OCI-LY3 (cell line): ENCODE measurements around the gene CCDC178.

Source experiments
- H2AFZ ChIP-seq: fragments of 200-600, 300-600 bp; shearing (Covaris generic); 2 replicates; pipeline ENCODE4 v1.6.0; 2014; ENCODE audit warnings: antibody characterized with exemption, low read depth, low read length
- H3K27ac ChIP-seq: fragments of 200-600, 300-600 bp; sonication (generic); 2 replicates; pipeline ENCODE4 v1.5.1; 2014; ENCODE audit warnings: mild to moderate bottlenecking, low read length, moderate library complexity, mixed read lengths
- H3K27me3 ChIP-seq: fragments of 200-600, 300-600 bp; sonication (generic); 2 replicates; pipeline ENCODE4 v1.6.1; 2014; ENCODE audit warnings: low read depth, low read length, mixed read lengths
- H3K36me3 ChIP-seq: fragments of 200-600, 300-600 bp; sonication (generic); replicated peaks from 2 replicates; pipeline ENCODE3; 2014; ENCODE audit warnings: low read depth, low read length, mixed read lengths
- H3K4me1 ChIP-seq: fragments of 300-600, 200-600 bp; sonication (generic); 2 replicates; pipeline ENCODE4 v1.6.1; 2014; ENCODE audit warnings: low read length, mixed read lengths
- H3K4me2 ChIP-seq: fragments of 200-600, 300-600 bp; sonication (generic); 2 replicates; pipeline ENCODE4 v1.6.1; 2014; ENCODE audit warnings: low read length, mixed read lengths
- H3K4me3 ChIP-seq: fragments of 300-600, 200-600 bp; sonication (generic); 2 replicates; pipeline ENCODE4 v1.5.1; 2014; ENCODE audit warnings: antibody characterized with exemption, mild to moderate bottlenecking, low read length, moderate library complexity
- H3K79me2 ChIP-seq: fragments of 300-600, 200-600 bp; shearing (Covaris generic); 2 replicates; pipeline ENCODE4 v1.6.1; 2014; ENCODE audit warnings: mild to moderate bottlenecking, low read length, mixed read lengths
- H3K9ac ChIP-seq: fragments of 300-600, 200-600 bp; shearing (Covaris generic); 2 replicates; pipeline ENCODE4 v1.6.0; 2014; ENCODE audit warnings: mild to moderate bottlenecking, low read length, moderate library complexity
- H3K9me3 ChIP-seq: fragments of 200-600, 300-600 bp; shearing (Covaris generic); 2 replicates; pipeline ENCODE4 v1.6.1; 2014; ENCODE audit warnings: low read length, mixed read lengths; ENCODE audit not compliant: insufficient read depth
- H4K20me1 ChIP-seq: fragments of 200-600, 300-600 bp; sonication (generic); 2 replicates; pipeline ENCODE4 v1.6.1; 2016; ENCODE audit warnings: low read length, mixed read lengths; ENCODE audit not compliant: insufficient read depth
- EZH2phosphoT487 ChIP-seq: fragments of 200-600 bp; shearing (Covaris generic); IDR thresholded peaks from 2 replicates; pipeline ENCODE4 v1.6.1; 2018; ENCODE audit warnings: antibody characterized with exemption, mixed run types, low read depth
- TF ChIP-seq, protein P1 (sequence below): fragments of 200-600, 300-600 bp; sonication (generic); IDR thresholded peaks from 2 replicates; pipeline ENCODE4 v1.5.1; 2014; ENCODE audit warnings: antibody characterized with exemption, low read length, low read depth

Gene CCDC178

DNA sequence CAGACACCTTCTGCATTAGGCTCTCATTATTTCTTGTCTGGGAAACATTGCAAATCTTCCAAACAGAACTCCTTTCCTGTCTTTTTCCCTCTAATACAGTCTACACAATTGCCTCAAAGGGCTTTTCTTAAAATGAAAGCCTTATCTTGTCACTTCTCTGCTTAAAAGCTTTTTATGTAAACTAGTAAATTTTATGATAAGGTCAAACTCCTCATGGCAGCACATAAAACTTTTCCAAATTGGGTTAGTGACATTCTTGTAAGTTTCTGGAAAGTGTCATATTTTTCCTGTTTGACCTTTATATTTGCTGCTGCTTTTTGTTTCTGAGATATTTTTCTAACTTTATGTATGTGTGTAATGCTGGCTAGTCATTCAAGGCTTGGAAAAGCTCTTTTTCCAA lies 406.3 kb downstream of the CCDC178 start:
- Histone ChIP-seq H3K36me3 (no peaks in the 10 kb centered on the region), H3K4me2 (no peak overlapping the region), H3K9me3 (no peaks in the 10 kb centered on the region), H4K20me1 (no peaks in the 10 kb centered on the region), H3K9ac (no peak overlapping the region), H3K27ac (no peak overlapping the region), H3K79me2 (no peaks in the 10 kb centered on the region), H3K4me3 (no peak overlapping the region), H2AFZ (no peak overlapping the region), H3K4me1 (no peaks in the 10 kb centered on the region), H3K27me3 (no peaks in the 10 kb centered on the region)
- TF ChIP-seq, protein P1, sequence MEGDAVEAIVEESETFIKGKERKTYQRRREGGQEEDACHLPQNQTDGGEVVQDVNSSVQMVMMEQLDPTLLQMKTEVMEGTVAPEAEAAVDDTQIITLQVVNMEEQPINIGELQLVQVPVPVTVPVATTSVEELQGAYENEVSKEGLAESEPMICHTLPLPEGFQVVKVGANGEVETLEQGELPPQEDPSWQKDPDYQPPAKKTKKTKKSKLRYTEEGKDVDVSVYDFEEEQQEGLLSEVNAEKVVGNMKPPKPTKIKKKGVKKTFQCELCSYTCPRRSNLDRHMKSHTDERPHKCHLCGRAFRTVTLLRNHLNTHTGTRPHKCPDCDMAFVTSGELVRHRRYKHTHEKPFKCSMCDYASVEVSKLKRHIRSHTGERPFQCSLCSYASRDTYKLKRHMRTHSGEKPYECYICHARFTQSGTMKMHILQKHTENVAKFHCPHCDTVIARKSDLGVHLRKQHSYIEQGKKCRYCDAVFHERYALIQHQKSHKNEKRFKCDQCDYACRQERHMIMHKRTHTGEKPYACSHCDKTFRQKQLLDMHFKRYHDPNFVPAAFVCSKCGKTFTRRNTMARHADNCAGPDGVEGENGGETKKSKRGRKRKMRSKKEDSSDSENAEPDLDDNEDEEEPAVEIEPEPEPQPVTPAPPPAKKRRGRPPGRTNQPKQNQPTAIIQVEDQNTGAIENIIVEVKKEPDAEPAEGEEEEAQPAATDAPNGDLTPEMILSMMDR, result no peak
- no peak for TF ChIP-seq EZH2phosphoT487

DNA sequence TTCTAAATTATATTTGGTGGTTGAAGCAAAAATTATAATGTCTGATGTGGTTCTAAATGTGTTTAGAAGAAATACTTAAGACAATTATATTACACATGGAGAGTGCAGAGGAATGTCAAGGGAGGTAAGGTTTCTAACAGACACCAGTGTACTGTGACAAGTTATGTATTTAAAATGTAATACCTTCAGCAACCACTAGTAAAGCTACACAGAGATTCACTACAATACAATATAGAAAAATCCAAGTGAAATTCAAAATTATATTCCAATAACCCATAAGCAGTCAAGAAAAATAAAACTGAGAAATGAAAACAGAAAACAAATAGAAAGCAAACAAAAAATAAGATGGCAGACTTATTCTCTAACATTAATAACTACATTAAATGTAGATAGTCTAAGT lies 418.2 kb downstream of the CCDC178 start:
- no peak overlapping the region for H3K27ac ChIP-seq
- no peaks in the 10 kb centered on the region for H3K9me3 ChIP-seq
- no peaks in the 10 kb centered on the region for H3K27me3 ChIP-seq
- H3K4me2 ChIP-seq, result no peak overlapping the region
- H3K9ac ChIP-seq, result no peak overlapping the region
- H3K79me2 ChIP-seq, result no peaks in the 10 kb centered on the region
- H4K20me1 ChIP-seq, result no peaks in the 10 kb centered on the region
- H3K4me3 ChIP-seq, result no peak overlapping the region
- no peaks in the 10 kb centered on the region for H3K4me1 ChIP-seq
- H3K36me3 ChIP-seq, result no peaks in the 10 kb centered on the region
- no peak overlapping the region for H2AFZ ChIP-seq
- TF ChIP-seq EZH2phosphoT487, result no peak
- TF ChIP-seq, protein P1, result 0 out of 2 replicates have a peak, but pooled peaks have one; percentile 9

DNA sequence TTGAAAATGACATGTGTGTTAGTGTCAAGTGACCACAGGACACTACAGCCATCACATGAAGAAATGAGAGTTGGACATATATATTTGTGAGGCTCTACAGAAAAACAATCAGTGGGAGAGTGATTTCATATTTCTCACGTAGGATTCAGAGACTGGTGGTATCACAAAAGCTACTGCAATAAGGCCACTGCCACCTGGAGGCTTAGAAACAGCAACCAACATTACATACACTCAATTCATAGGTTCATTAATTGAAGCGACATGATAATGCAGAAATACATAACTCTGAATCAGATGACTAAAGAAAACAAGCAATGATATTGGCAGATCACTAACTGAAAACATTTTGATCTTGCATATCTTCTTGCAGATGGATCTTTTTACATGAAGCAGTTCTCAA lies 419.6 kb downstream of the CCDC178 start:
- H3K27me3 ChIP-seq, result no peaks in the 10 kb centered on the region
- H3K79me2 ChIP-seq, result no peaks in the 10 kb centered on the region
- no peak overlapping the region for H3K27ac ChIP-seq
- H2AFZ ChIP-seq, result no peak overlapping the region
- H3K36me3 ChIP-seq, result no peaks in the 10 kb centered on the region
- no peak overlapping the region for H3K4me2 ChIP-seq
- H3K4me3 ChIP-seq, result no peak overlapping the region
- H3K4me1 ChIP-seq, result no peaks in the 10 kb centered on the region
- no peaks in the 10 kb centered on the region for H3K9me3 ChIP-seq
- TF ChIP-seq EZH2phosphoT487, result no peak
- TF ChIP-seq, protein P1, result peak; percentile 18
- no peaks in the 10 kb centered on the region for H4K20me1 ChIP-seq
- H3K9ac ChIP-seq, result no peak overlapping the region

GRCh38 chr18:33014060-33014796 lies 426.3 kb downstream of the CCDC178 start:
- Histone ChIP-seq H4K20me1 (no peaks in the 10 kb centered on the region), H3K4me2 (no peak overlapping the region), H3K9ac (no peak overlapping the region), H3K79me2 (no peaks in the 10 kb centered on the region), H2AFZ (no peak overlapping the region), H3K27ac (no peak overlapping the region), H3K4me3 (no peak overlapping the region), H3K9me3 (no peaks in the 10 kb centered on the region), H3K36me3 (no peaks in the 10 kb centered on the region), H3K27me3 (no peaks in the 10 kb centered on the region), H3K4me1 (no peaks in the 10 kb centered on the region)
- TF ChIP-seq, protein P1, result no peak
- no peak for TF ChIP-seq EZH2phosphoT487
